ENCODE measurements around the gene FAM120AOS. TPM values are rescaled to one million over a fixed set of nuclear protein-coding genes. Genes with fewer than 3 reads are reported as not detected.

FAM120AOS gene
- total and polyA plus RNA-seq, 2 of the 4 experiments (the other 2 are of a cell fraction): 22.7 to 24.7 TPM

DNA sequence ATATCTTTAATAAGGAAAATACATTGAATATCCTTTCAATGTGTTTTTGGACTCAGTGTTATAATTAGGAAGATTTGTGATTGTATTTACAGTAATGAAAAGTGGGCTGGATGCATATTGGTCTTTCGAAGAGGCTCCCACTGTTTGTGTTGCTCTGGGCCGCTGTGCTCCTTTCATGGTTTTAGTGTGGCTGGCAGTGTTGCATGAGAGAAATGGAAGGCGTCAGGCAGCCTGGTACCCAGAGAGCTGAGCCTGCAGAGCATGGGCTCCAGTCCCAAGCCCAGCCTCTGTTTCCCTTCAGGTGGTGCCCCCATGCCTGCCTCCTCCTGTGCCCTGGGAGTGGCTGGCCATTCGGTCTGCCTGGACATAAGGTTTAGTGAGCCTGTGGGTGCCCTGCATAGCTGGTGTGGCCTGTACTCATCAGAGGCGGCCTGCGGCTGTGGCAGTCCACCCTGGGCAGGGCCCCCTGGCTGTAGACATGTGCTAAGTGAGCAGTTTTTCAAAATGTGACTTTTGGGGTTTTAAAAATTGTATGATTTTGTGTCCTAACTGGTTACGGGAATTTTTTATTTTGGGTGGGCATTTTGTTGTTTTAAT is 27.4 kb upstream of the FAM120AOS start:
- in situ Hi-C loops (cut with MboI; ENCODE audit: low sequenced_read_pairs) (no loop called here), intact Hi-C loops (cut with micrococcal nuclease) (no loop called here), dilution Hi-C loops (cut with HindIII; ENCODE audit: low sequenced_read_pairs, unreplicated experiment) (no loop called here)
- POLR2A ChIA-PET (ENCODE audit: unreplicated experiment): interaction anchor here (0.6 kb wide), 1 partner anchor 24 kb away, joined by 3 read pairs; no protein-coding TSS in a partner anchor
- H3K18ac ChIP-seq (ENCODE audit: low read depth, low read length): no peak overlapping the region
- no peak overlapping the region for H4K5ac ChIP-seq (ENCODE audit: low read depth, low read length)
- no peak overlapping the region; the same call in 1 of the 2 replicates for H3K4ac ChIP-seq (ENCODE audit: low read depth, low read length)
- H3K9me1 ChIP-seq (ENCODE audit: insufficient read depth, low read length): peaks cover 7% of the 10 kb centered on the region
- H3K79me1 ChIP-seq (ENCODE audit: low read depth in 1 of 2, low read length in 2 of 2): peaks cover 33 to 61% of the 10 kb centered on the region in 2 experiments
- peaks cover 22% of the 10 kb centered on the region for H4K20me1 ChIP-seq (ENCODE audit: insufficient read depth, low read length)
- H3K27ac ChIP-seq (ENCODE audit: insufficient read depth, low read length): no peak overlapping the region
- H2BK120ac ChIP-seq (ENCODE audit: low read depth, low read length): no peak overlapping the region
- H2BK5ac ChIP-seq (ENCODE audit: low read depth, low read length, poor library complexity, severe bottlenecking): no peak overlapping the region
- H2AK5ac ChIP-seq (ENCODE audit: low read depth, low read length): no peak overlapping the region
- ATAC-seq (ENCODE audit: low read depth): no peak
- H3K4me1 ChIP-seq (ENCODE audit: control insufficient read depth, insufficient read depth, low read length): peaks cover 2% of the 10 kb centered on the region; the same call in 1 of the 2 replicates
- H3K36me3 ChIP-seq (ENCODE audit: control insufficient read depth, insufficient read depth, low read length): peaks cover 11% of the 10 kb centered on the region
- H3K9me3 ChIP-seq (ENCODE audit: control insufficient read depth, insufficient read depth, low read length): no peaks in the 10 kb centered on the region
- H2BK15ac ChIP-seq (ENCODE audit: low read depth, low read length): no peak overlapping the region
- H3K56ac ChIP-seq (ENCODE audit: extremely low read depth, insufficient read depth, low read length): no peak overlapping the region
- H4K91ac ChIP-seq (ENCODE audit: insufficient read depth, low read depth, low read length): no peak overlapping the region
- H4K8ac ChIP-seq (ENCODE audit: low read depth in 2 of 2, low read length in 2 of 2): no peak overlapping the region
- no peak overlapping the region for H3K23ac ChIP-seq (ENCODE audit: low read depth, low read length)
- 97 to 100% methylated on average over 1 to 5 of the region's 7 CpGs for WGBS, 2 experiments (ENCODE audit: extremely low coverage in 2 of 2, insufficient read length in 1 of 2)
- H2BK20ac ChIP-seq (ENCODE audit: low read depth, low read length): no peak overlapping the region
- DNase-seq: no peak
- H3K9ac ChIP-seq (ENCODE audit: low read depth, low read length): no peak overlapping the region
- H3K14ac ChIP-seq (replicated peaks; ENCODE audit: low read depth, low read length): no peak overlapping the region
- no peak overlapping the region for H3K4me3 ChIP-seq (ENCODE audit: insufficient read depth, low read depth, low read length)
- BruUV-seq (replicated peaks): no TSS peak
- no peak overlapping the region for H2AK9ac ChIP-seq (replicated peaks; ENCODE audit: low read depth, low read length, poor library complexity)
- no peaks in the 10 kb centered on the region for H3K27me3 ChIP-seq (ENCODE audit: control insufficient read depth, insufficient read depth, low read length)
- TF ChIP-seq RAD21 (IDR thresholded peaks at IDR 0.05; ENCODE audit: low read length) (no peak), SMC3 (IDR thresholded peaks at IDR 0.05; ENCODE audit: low read depth, low read length) (no peak), RFX5 (IDR thresholded peaks at IDR 0.05; ENCODE audit: low read depth, low read length) (no peak), RCOR1 (IDR thresholded peaks at IDR 0.05; ENCODE audit: insufficient replicate concordance, low read length) (no peak), MAZ (IDR thresholded peaks at IDR 0.05; ENCODE audit: borderline replicate concordance, low read depth, low read length) (no peak), BHLHE40 (IDR thresholded peaks at IDR 0.05; ENCODE audit: low read depth, low read length) (no peak), CHD1 (IDR thresholded peaks at IDR 0.05; ENCODE audit: low read depth, low read length) (no peak), MXI1 (IDR thresholded peaks at IDR 0.05; ENCODE audit: borderline replicate concordance, low read depth, low read length) (no peak), MAFK (IDR thresholded peaks at IDR 0.05; ENCODE audit: low read depth, low read length) (no peak), FOS (IDR thresholded peaks at IDR 0.05; ENCODE audit: low read depth, low read length) (no peak)
- TF ChIP-seq, protein P1, sequence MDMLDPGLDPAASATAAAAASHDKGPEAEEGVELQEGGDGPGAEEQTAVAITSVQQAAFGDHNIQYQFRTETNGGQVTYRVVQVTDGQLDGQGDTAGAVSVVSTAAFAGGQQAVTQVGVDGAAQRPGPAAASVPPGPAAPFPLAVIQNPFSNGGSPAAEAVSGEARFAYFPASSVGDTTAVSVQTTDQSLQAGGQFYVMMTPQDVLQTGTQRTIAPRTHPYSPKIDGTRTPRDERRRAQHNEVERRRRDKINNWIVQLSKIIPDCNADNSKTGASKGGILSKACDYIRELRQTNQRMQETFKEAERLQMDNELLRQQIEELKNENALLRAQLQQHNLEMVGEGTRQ (IDR thresholded peaks at IDR 0.05; ENCODE audit: low read depth, low read length): no peak
- TF ChIP-seq, protein P2, sequence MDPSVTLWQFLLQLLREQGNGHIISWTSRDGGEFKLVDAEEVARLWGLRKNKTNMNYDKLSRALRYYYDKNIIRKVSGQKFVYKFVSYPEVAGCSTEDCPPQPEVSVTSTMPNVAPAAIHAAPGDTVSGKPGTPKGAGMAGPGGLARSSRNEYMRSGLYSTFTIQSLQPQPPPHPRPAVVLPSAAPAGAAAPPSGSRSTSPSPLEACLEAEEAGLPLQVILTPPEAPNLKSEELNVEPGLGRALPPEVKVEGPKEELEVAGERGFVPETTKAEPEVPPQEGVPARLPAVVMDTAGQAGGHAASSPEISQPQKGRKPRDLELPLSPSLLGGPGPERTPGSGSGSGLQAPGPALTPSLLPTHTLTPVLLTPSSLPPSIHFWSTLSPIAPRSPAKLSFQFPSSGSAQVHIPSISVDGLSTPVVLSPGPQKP (IDR thresholded peaks at IDR 0.05; ENCODE audit: borderline replicate concordance, low read depth, low read length): no peak
- no peak overlapping the region for H2AFZ ChIP-seq (replicated peaks; ENCODE audit: low read length, poor library complexity)
- H3K4me2 ChIP-seq (ENCODE audit: low read depth, low read length): no peak overlapping the region
- CTCF ChIA-PET: no interaction called here

Data from IMR-90 (cell line).